22Rv1 (cell line): Measurements from ENCODE around the gene LRRC8B.

ENCODE experiments used
- CTCF ChIP-seq: fragments of 450-650 bp; IDR thresholded peaks from 2 replicates; pipeline ENCODE4 v1.5.1; 2017; ENCODE audit warnings: mild to moderate bottlenecking
- ZFX ChIP-seq: fragments of 450-650 bp; IDR thresholded peaks from 2 replicates; pipeline ENCODE4 v1.6.1; 2017; ENCODE audit warnings: antibody characterized with exemption, borderline replicate concordance

- no peak for TF ChIP-seq CTCF
- no peak for TF ChIP-seq ZFX
These were observed 96.0 kb downstream of the LRRC8B start for GRCh38 chr1:89620664-89621063.
